ENCODE results near the gene PROX1. TPM values are rescaled to one million over a fixed set of nuclear protein-coding genes. Genes with fewer than 3 reads are reported as not detected.

Gene PROX1
- total RNA-seq, 4 donors from 2014 or later, result 0.15 to 3.8 (median 0.66) TPM

DNA sequence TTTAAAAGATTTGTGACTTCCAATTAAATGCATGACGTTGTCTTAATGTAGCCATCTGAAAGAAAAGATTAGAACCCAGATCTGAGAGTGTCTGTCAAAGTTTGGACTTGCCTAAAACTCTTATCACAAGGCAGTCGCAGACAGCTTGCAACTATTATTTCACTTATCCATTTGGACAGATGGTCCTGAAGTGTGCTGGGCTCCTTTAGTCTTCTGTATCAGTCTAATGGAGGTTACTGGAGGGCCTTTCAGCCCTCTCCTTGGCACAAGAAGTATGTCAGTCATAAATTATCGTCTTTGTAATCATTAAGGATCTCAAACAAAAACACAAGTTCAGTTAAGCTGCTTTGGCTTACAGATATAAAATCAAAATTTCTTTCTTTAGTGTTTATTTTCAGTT, 15.5 kb downstream of the PROX1 start:
- DNase-seq, result no peak
- no peak overlapping the region for H3K4me3 ChIP-seq
- no peaks in the 10 kb centered on the region for H3K4me1 ChIP-seq
- H3K9me3 ChIP-seq, result no peaks in the 10 kb centered on the region
- H3K27me3 ChIP-seq, result no peaks in the 10 kb centered on the region
- intact Hi-C loops (cut with DNase I), result no loop called here
- H3K27ac ChIP-seq, result no peak overlapping the region
- WGBS, 2 donors, result 48 to 60% methylated on average over 3 of the region's 3 CpGs
- H3K36me3 ChIP-seq, result no peaks in the 10 kb centered on the region
- TF ChIP-seq, protein P1, sequence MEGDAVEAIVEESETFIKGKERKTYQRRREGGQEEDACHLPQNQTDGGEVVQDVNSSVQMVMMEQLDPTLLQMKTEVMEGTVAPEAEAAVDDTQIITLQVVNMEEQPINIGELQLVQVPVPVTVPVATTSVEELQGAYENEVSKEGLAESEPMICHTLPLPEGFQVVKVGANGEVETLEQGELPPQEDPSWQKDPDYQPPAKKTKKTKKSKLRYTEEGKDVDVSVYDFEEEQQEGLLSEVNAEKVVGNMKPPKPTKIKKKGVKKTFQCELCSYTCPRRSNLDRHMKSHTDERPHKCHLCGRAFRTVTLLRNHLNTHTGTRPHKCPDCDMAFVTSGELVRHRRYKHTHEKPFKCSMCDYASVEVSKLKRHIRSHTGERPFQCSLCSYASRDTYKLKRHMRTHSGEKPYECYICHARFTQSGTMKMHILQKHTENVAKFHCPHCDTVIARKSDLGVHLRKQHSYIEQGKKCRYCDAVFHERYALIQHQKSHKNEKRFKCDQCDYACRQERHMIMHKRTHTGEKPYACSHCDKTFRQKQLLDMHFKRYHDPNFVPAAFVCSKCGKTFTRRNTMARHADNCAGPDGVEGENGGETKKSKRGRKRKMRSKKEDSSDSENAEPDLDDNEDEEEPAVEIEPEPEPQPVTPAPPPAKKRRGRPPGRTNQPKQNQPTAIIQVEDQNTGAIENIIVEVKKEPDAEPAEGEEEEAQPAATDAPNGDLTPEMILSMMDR (IDR thresholded peaks at IDR 0.05), result no peak
- no peak for TF ChIP-seq POLR2A (IDR thresholded peaks at IDR 0.05)

DNA sequence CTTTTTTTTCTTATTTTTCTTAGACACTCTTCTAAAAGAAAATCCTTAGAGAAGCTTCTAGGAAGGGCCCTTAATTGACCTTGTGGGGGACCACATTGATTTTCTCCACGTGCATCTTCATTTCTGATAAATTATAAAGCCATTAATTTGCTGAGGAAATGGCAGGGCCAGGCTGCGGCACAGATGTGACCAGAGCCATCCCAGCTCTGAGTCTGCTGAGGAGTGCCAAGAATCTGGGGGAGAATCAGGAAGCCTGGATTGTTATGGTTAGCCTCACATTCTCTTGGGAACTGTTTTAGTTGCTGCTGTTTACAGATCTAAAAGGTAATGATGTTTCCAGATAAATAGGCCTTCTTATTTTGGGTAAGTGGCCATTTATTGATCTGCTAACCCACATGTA, 16.2 kb downstream of the PROX1 start:
- no peaks in the 10 kb centered on the region for H3K36me3 ChIP-seq
- 51 to 55% methylated on average over 2 of the region's 2 CpGs for WGBS, 2 donors
- DNase-seq, result no peak
- no peaks in the 10 kb centered on the region for H3K4me1 ChIP-seq
- H3K27ac ChIP-seq, result no peak overlapping the region
- H3K9me3 ChIP-seq, result no peaks in the 10 kb centered on the region
- H3K27me3 ChIP-seq, result no peaks in the 10 kb centered on the region
- intact Hi-C loops (cut with DNase I), result no loop called here
- no peak overlapping the region for H3K4me3 ChIP-seq
- no peak for TF ChIP-seq POLR2A (IDR thresholded peaks at IDR 0.05)
- TF ChIP-seq, protein P1 (IDR thresholded peaks at IDR 0.05), result no peak

DNA sequence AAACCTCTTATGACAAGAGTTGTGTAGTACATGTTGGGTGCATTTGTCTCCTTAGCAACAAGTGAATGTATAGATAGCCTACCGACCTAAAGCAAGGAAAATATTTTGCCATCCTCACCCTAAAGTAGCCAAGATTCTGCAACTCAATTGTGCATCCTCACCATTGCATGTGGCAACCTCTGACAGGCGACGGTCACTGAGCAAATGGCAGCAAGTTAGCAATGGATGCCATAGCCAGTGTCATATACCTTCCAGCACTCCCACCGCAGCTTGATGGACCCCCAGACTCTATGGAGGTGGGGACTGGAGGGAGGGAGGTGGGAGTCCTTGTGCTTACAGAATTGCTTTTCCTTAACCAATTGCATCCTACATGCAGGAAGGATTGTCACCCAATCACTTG, 17.0 kb downstream of the PROX1 start:
- Histone ChIP-seq H3K27me3 (no peaks in the 10 kb centered on the region), H3K4me3 (no peak overlapping the region), H3K27ac (no peak overlapping the region), H3K4me1 (no peaks in the 10 kb centered on the region), H3K36me3 (no peaks in the 10 kb centered on the region), H3K9me3 (no peaks in the 10 kb centered on the region)
- intact Hi-C loops (cut with DNase I), result no loop called here
- WGBS, 2 donors, result 81 to 86% methylated on average over 4 of the region's 4 CpGs
- no peak for DNase-seq
- TF ChIP-seq, protein P1 (IDR thresholded peaks at IDR 0.05), result no peak
- no peak for TF ChIP-seq POLR2A (IDR thresholded peaks at IDR 0.05)

DNA sequence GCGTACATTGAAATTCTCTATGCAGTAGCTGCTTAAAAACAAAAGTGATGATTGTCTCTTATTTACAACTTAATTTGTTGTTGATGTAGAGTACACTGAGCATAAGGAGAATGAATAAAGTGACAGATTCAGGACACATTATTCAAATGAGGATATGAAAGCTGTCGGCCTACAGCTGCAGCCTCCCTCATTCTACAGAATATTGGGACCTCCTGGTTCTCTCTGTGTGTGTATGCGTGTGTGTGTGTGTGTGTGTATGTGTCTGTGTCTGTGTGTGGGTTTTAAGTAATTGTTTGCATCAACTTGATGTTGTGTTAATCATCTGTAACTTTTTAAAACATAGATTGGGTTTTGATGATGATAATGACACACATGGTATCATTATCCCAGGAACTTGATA, 17.9 kb downstream of the PROX1 start:
- H3K4me3 ChIP-seq, result no peak overlapping the region
- TF ChIP-seq POLR2A (IDR thresholded peaks at IDR 0.05), result no peak
- TF ChIP-seq, protein P1 (IDR thresholded peaks at IDR 0.05), result no peak
- no peaks in the 10 kb centered on the region for H3K9me3 ChIP-seq
- WGBS, 2 donors, result 86 to 91% methylated on average over 3 of the region's 3 CpGs
- no peaks in the 10 kb centered on the region for H3K4me1 ChIP-seq
- intact Hi-C loops (cut with DNase I), result no loop called here
- H3K27ac ChIP-seq, result no peak overlapping the region
- no peaks in the 10 kb centered on the region for H3K36me3 ChIP-seq
- no peaks in the 10 kb centered on the region for H3K27me3 ChIP-seq
- DNase-seq, result no peak

DNA sequence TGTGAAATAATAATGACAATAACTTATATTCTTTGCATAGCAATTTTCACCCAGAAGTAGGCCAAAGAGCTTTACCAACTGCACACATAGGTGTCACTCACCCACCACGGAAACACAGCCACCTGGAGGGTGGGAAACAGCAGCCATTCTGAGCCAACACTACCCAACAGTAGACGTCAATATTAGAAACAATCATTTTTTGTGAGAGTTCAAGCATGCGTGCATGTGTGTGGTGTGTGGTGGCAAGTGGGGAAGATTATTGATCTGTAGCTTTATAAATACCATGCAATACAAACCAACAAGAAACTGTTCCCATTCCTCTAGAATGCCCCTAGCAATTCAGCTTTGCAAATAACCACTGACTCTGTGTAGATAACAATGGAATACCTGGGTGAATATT, 19.1 kb downstream of the PROX1 start:
- Histone ChIP-seq H3K9me3 (no peaks in the 10 kb centered on the region), H3K36me3 (no peaks in the 10 kb centered on the region), H3K27ac (no peak overlapping the region), H3K4me3 (no peak overlapping the region), H3K27me3 (no peaks in the 10 kb centered on the region), H3K4me1 (no peaks in the 10 kb centered on the region)
- no peak for DNase-seq
- intact Hi-C loops (cut with DNase I), result no loop called here
- TF ChIP-seq, protein P1 (IDR thresholded peaks at IDR 0.05), result no peak
- TF ChIP-seq POLR2A (IDR thresholded peaks at IDR 0.05), result no peak
- WGBS, 2 donors, result 72 to 82% methylated on average over 3 of the region's 3 CpGs

Measured in esophagus squamous epithelium (tissue), 5 donors.